ENCODE measurements around the gene COG4.

COG4 gene

DNA sequence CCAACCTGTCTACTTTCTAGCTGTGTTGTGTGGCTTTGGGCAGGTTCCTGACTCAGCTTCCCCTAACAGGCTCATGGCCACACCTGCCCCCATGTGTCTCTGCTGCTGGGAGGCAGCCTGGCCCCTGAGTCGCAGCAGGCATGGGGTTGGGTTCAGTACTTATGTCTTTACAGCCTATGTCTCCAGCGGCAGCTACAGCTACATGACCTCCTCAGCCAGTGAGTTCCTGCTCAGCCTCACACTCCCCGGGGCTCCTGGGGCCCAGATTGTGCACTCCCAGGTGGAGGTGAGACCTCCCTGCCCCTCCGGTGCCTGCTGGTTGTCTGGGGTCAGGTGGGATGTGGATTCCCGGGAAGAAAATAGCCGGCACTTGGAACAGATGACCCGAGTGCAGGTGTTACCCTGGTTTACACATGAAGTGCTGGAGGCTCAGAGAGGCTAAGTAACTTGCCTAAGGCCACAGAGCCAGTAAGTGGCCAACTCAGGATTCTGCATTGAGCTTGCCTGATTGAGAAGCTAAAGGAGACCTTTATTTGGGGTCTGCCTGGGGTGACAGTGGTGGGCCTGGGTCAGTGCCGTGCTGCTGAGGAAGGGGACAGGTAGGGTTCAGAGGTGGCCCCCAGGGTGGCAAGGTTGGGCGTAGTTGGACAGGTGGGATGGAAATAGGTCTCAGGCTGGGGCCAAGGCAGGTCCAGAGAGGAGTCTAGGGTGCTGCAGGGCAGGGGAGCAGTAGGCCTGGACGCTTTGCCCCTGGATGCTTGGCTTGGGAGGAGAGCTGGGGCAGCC lies 53.0 kb downstream of the COG4 start:
- ChIA-PET CTCF (interaction anchor here (0.5 to 1.3 kb wide), 5 partner anchors 27 to 224 kb away, joined by 3 read pairs; no protein-coding TSS in a partner anchor), POLR2A (interaction anchor here (0.6 to 1.0 kb wide), 2 partner anchors 69 to 89 kb away, joined by 5 to 7 read pairs; no protein-coding TSS in a partner anchor)
- TF ChIP-seq ZNF768 (tag by site-specific recombination; IDR thresholded peaks at IDR 0.05), result peak; percentile 61; the same call in 1 of the 2 replicates
- no peak for TF ChIP-seq ZNF658 (tag by site-specific recombination; IDR thresholded peaks at IDR 0.05)
- H3K9me3 ChIP-seq (ENCODE audit: control insufficient read depth, insufficient read depth, low read depth, low read length), result no peaks in the 10 kb centered on the region
- H3K4me3 ChIP-seq (ENCODE audit: low read depth, low read length), result no peak overlapping the region
- H3K36me3 ChIP-seq (ENCODE audit: control insufficient read depth in 2 of 2, insufficient read depth in 1 of 2, low read length in 2 of 2), result peaks cover 0 to 6% of the 10 kb centered on the region in 2 experiments; a peak in 1 of 3 replicates
- H3K27ac ChIP-seq (ENCODE audit: extremely low read depth, low read depth, low read length), result no peak overlapping the region
- H3K4me1 ChIP-seq (ENCODE audit: control insufficient read depth, insufficient read depth, low read length), result no peaks in the 10 kb centered on the region

DNA sequence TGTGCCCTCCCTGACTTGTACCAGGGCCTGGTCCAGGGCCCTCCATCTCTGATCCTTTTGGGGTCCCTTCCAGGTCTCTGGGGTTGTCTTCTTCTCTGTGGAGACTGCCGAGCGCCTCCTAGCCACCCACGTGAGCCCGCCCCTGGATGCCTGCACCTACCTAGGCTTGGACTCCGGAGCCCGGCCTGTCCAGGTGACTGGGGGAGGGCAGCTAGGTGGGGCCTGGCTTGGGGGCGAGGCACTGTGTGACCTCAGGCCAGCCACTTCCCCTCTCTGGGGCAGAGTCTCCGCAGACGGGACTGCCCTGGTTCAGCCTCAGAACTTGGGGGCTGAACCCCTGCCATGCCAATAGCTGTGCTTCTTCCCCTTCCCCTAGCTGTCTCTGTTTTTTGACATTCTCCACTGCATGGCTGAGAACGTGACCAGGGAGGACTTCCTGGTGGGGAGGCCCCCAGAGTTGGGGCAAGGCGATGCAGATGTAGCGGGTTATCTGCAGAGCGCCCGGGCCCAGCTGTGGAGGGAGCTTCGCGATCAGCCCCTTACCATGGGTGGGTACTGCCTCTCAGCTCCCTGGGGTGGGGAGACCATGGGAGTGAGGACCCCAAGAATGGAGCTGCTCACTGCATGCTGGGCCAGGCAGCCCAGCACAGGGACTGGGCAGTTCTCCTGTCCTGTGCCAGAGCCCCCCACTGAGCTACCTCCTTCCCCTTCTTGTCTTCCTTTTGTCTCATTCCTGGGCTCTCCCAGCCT lies 54.4 kb downstream of the COG4 start:
- POLR2A ChIA-PET, result interaction anchor here (0.5 to 0.7 kb wide), 2 partner anchors 14 to 87 kb away, joined by 3 to 6 read pairs; no protein-coding TSS in a partner anchor

GRCh38 chr16:70467608-70468007 lies 55.7 kb downstream of the COG4 start:
- Histone ChIP-seq H3K4me1 (ENCODE audit: control insufficient read depth, insufficient read depth, low read length) (no peaks in the 10 kb centered on the region), H3K36me3 (ENCODE audit: control insufficient read depth in 2 of 2, insufficient read depth in 1 of 2, low read length in 2 of 2) (peaks cover 0 to 11% of the 10 kb centered on the region in 2 experiments; a peak in 2 of 3 replicates), H3K4me3 (ENCODE audit: low read depth, low read length) (no peak overlapping the region), H3K9me3 (ENCODE audit: control insufficient read depth, insufficient read depth, low read depth, low read length) (no peaks in the 10 kb centered on the region), H3K27ac (ENCODE audit: extremely low read depth, low read depth, low read length) (no peak overlapping the region)
- ChIA-PET CTCF (interaction anchor here (0.6 kb wide), 1 partner anchor 87 kb away, joined by 3 read pairs; no protein-coding TSS in a partner anchor), POLR2A (no interaction called here)
- peak; percentile 84 for TF ChIP-seq SCRT2 (tag by site-specific recombination; IDR thresholded peaks at IDR 0.05)
- no peak for TF ChIP-seq ZBTB1 (tag by site-specific recombination; IDR thresholded peaks at IDR 0.05)
- no peak for TF ChIP-seq GFI1B (tag by site-specific recombination; IDR thresholded peaks at IDR 0.05)
- TF ChIP-seq ZNF280D (tag by site-specific recombination; IDR thresholded peaks at IDR 0.05), result no peak
- no peak for TF ChIP-seq ZBTB21 (tag by site-specific recombination; IDR thresholded peaks at IDR 0.05)
- peak; percentile 23; the same call in 1 of the 2 replicates for TF ChIP-seq SCRT1 (tag by site-specific recombination; IDR thresholded peaks at IDR 0.05; ENCODE audit: borderline replicate concordance)

More for the DNA sequence above, 54.4 kb downstream of the COG4 start:
- Histone ChIP-seq H3K27ac (ENCODE audit: extremely low read depth, low read depth, low read length) (no peak overlapping the region), H3K4me3 (ENCODE audit: low read depth, low read length) (no peak overlapping the region), H3K4me1 (ENCODE audit: control insufficient read depth, insufficient read depth, low read length) (no peaks in the 10 kb centered on the region), H3K36me3 (ENCODE audit: control insufficient read depth in 2 of 2, insufficient read depth in 1 of 2, low read length in 2 of 2) (peaks cover 0 to 6% of the 10 kb centered on the region in 2 experiments; a peak in 1 of 3 replicates), H3K9me3 (ENCODE audit: control insufficient read depth, insufficient read depth, low read depth, low read length) (no peaks in the 10 kb centered on the region)
- CTCF ChIA-PET, result interaction anchor here (1.3 kb wide), 1 partner anchor 74 kb away, joined by 3 read pairs; no protein-coding TSS in a partner anchor
- no peak for TF ChIP-seq SP2 (tag by site-specific recombination; IDR thresholded peaks at IDR 0.05)
- TF ChIP-seq, protein P1, sequence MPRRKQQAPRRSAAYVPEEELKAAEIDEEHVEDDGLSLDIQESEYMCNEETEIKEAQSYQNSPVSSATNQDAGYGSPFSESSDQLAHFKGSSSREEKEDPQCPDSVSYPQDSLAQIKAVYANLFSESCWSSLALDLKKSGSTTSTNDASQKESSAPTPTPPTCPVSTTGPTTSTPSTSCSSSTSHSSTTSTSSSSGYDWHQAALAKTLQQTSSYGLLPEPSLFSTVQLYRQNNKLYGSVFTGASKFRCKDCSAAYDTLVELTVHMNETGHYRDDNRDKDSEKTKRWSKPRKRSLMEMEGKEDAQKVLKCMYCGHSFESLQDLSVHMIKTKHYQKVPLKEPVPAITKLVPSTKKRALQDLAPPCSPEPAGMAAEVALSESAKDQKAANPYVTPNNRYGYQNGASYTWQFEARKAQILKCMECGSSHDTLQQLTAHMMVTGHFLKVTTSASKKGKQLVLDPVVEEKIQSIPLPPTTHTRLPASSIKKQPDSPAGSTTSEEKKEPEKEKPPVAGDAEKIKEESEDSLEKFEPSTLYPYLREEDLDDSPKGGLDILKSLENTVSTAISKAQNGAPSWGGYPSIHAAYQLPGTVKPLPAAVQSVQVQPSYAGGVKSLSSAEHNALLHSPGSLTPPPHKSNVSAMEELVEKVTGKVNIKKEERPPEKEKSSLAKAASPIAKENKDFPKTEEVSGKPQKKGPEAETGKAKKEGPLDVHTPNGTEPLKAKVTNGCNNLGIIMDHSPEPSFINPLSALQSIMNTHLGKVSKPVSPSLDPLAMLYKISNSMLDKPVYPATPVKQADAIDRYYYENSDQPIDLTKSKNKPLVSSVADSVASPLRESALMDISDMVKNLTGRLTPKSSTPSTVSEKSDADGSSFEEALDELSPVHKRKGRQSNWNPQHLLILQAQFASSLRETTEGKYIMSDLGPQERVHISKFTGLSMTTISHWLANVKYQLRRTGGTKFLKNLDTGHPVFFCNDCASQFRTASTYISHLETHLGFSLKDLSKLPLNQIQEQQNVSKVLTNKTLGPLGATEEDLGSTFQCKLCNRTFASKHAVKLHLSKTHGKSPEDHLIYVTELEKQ (tag by site-specific recombination; IDR thresholded peaks at IDR 0.05; ENCODE audit: borderline replicate concordance), result no peak
- no peak for TF ChIP-seq BCL11B (tag by site-specific recombination; IDR thresholded peaks at IDR 0.05; ENCODE audit: low read depth)
- peak; percentile 33; the same call in 1 of the 2 replicates for TF ChIP-seq GLIS2 (tag by site-specific recombination; IDR thresholded peaks at IDR 0.05)
- TF ChIP-seq, protein P2, sequence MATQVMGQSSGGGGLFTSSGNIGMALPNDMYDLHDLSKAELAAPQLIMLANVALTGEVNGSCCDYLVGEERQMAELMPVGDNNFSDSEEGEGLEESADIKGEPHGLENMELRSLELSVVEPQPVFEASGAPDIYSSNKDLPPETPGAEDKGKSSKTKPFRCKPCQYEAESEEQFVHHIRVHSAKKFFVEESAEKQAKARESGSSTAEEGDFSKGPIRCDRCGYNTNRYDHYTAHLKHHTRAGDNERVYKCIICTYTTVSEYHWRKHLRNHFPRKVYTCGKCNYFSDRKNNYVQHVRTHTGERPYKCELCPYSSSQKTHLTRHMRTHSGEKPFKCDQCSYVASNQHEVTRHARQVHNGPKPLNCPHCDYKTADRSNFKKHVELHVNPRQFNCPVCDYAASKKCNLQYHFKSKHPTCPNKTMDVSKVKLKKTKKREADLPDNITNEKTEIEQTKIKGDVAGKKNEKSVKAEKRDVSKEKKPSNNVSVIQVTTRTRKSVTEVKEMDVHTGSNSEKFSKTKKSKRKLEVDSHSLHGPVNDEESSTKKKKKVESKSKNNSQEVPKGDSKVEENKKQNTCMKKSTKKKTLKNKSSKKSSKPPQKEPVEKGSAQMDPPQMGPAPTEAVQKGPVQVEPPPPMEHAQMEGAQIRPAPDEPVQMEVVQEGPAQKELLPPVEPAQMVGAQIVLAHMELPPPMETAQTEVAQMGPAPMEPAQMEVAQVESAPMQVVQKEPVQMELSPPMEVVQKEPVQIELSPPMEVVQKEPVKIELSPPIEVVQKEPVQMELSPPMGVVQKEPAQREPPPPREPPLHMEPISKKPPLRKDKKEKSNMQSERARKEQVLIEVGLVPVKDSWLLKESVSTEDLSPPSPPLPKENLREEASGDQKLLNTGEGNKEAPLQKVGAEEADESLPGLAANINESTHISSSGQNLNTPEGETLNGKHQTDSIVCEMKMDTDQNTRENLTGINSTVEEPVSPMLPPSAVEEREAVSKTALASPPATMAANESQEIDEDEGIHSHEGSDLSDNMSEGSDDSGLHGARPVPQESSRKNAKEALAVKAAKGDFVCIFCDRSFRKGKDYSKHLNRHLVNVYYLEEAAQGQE (tag by site-specific recombination; IDR thresholded peaks at IDR 0.05), result no peak
- TF ChIP-seq ZNF768 (tag by site-specific recombination; IDR thresholded peaks at IDR 0.05), result 0 out of 2 replicates have a peak, but pooled peaks have one; percentile 13
